ENCODE data around the gene CACNB4.

Gene CACNB4

DNA sequence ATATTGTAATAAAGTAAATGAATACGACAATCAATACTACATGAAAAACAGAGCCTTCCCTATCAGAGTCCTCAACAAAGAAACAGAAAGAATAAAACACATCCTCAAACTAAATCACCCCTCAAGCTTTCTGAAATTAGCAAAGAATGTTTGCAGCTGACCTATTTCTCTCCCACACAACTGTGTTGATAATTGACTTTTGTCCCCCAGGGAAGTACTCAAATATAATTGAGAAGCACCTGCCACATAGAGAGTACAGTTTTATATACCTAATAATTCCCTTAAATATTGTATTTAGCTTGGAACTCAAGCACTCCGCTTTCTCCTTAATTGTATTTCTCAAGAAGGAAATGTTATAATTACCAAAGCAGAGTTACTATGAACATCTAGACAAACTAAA is 12.6 kb downstream of the CACNB4 start:
- DNase-seq = no peak

DNA sequence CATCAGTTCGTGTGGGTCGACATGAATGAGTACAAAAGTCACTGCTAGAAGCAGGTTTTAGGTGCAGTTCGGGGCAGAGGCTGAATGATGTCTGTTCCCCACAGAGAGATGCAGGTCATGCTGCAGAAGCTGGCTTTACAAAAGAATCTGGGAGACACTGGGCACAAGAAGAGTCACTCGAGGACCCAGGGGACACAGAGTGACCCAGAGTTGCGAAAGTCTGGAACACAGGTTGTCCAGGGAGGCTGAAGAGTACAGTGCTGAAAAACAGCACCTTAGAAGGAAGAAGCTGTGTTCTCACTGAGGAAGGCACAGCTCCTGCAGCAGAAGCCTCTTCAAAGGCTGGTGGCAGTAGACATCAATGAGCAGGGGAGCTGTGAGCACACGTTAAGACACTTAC is 14.8 kb downstream of the CACNB4 start:
- no peak for DNase-seq

DNA sequence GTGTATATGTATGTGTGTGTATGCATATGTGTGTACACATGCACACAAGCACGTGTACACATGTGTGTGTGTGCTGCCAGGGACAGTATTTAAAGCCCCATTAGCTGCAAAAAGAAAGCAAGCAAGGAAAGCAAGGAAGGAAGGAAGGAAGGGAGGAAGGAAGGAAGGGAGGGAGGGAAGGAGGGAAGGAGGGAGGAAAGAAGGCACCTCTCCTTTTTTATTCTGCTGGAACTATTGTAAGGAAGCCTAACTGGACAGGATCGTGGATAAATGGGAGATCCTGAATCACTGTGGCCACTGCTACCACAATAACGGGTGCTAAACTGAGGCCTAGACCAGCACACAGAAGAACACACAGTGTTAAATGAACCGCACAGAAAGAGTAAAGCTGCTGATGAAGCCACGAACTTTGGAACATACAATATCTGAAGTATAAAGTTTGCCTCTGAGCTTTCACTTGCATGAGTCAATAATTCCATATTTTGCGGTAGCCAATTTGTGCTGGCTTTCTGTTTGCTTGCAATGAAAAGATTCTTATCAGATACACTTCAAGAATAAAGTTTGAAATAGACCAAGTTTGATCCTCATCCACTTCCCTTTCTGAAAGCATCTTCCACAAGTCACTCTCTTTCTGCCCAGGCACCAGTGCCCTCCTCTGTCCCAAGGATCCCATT is 15.5 kb downstream of the CACNB4 start:
- DNase-seq = no peak

DNA sequence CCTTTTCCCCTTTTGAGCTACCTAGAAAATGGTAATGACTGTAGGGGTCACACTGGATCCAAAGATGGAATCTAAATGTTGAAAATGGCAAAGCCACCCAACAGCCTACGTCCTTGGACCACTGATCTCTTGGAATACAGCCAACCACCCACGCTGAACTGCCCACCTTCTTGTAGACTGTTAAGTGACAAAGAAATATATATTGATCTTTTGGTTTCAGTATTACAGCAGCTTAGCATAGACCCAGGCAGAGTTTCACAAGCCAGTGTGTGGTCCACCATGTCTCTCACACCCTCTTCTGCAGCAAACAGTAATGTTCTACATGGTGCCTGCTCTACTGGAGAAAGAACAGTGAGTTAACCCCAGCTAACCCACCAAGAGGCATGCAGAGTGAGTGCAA is 20.2 kb downstream of the CACNB4 start:
- no peak for DNase-seq

DNA sequence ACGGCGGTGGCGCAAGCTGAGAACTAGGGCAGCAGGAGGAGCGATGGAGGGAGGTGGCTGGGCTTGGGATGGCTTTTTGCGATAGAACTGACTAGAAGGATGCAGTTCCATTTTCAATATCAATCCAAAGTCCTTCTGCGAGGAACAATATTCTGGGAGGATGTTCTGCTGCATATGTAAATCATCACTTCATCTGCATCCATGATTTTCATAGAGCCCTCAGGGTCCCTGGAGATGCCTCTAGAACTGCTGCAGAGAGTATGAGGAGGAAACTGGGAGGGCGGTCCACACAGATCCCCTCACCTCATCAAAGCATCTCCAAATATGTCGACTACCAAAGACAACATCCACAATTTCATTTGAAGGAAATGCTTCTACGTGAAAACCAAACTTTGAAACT is 20.8 kb downstream of the CACNB4 start:
- no peak for DNase-seq

DNA sequence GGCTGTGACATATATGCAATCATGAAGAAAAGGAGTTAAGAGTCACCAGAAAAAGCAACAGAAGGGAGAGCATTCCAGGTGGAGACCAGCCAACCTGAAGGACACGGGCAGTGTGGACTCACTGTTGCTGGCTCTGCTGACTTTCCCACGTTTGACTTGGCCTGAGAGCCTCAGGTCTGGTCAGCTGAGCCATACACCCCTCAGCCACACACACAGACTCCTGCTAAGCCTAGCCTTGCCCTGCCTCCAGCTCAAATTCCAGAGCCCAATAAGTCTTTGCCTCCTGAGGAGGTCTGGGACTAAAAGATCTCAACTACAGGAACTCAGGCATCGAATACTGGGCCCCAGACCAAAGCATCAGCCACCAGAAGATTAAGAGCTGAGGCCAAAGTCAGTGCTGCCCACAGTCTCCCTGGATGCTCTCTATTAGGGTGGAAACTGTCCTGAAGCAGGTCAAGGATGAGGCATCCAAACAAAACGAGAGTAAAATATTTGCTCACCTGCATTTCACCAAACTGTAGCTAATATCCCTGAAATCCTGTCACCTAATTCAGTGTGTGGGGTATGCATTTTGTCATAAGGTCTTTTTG is 23.3 kb downstream of the CACNB4 start:
- DNase-seq = no peak

DNA sequence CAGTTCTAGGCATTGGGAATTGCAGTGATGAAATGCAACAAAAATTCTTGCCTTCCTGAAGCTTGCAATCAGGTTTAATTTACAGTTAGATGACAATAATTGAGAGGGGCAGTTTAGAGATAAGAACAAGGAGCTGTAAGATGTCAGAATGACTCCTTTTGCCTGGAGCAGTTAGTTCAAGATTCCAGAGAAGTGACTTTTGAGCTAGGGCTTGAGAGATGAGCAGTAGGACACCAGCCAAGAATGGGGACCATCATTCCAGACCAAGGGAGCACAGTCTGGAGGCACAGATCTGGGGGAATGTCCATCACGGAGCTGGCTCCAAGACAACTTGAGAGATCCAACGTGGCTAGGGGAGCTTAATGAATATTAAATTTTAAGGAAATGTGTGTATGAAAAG is 26.8 kb downstream of the CACNB4 start:
- no peak for DNase-seq

DNA sequence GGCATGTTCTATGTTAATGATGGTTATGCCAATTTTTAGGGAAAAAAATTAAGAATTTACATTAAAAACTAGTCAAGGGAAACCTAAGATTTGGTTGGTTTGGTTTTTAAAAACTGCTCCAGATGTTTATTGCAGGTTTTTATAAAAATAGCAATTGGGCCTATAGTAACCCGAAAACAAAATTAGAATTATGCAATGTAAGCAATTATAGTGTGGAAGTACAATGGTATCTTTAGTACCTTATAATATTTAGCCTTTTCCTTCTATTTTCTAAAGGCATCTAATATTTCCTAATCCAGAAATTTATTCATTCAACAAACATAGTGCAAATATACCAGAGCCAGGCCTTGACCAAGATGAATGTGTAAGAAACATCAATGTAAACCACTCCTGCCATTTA is 27.3 kb downstream of the CACNB4 start:
- no peak for DNase-seq

DNA sequence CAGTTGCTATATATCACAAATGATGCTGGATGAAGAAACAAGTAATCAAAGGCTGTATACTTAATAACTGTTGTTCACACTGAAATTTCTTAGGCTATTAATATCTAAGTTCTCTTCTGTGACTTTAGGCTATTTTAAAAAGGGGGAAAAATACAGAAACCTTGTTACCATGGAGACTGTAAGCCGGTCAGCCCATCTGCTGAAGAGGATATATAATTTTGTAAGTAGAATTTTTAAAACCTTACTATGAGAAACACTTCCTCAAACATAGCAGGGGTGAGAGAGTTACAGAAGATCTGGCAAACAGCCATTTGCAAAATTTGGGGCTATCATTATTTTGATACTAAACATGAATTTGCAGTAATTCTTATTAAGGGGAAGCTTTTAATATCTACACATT is 27.8 kb downstream of the CACNB4 start:
- DNase-seq = no peak

DNA sequence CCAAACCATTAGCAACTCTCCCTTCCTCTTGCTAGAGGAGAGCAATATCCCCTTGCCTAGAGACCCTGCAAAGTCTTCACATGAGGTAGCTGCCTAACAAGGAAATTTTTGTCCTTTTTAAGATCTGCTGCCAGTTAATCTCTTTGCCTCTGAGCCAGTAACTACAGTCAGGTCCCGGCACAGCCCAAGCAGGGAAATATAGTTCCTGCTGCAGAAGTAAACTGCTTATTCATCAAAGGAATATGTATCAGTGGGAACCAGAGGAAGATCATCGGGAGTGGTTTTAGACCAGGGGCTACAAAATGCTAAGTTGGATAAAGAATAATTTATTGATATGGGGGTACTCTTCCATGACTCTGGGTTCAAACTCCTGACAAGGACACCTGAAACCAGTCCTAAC is 30.6 kb downstream of the CACNB4 start:
- DNase-seq = no peak

DNA sequence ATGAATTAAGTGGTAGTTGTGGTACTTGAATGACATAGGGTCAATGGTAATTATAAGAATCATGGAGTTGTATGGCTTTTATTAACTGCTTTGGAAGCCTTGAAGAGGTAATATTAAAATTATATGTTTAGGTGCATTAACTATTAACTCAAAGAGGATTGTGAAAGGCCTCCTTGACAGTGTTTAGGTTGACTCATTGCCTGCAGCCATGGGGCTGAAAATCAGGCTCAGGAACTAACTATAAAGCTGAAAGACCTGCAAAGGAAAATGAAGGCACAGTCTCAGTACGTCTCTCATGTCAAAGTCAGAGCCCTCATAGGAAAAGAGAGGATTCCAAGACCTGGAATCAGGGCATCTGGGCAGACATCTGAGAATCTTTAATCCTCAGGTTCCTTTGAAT is 31.0 kb downstream of the CACNB4 start:
- DNase-seq = no peak

DNA sequence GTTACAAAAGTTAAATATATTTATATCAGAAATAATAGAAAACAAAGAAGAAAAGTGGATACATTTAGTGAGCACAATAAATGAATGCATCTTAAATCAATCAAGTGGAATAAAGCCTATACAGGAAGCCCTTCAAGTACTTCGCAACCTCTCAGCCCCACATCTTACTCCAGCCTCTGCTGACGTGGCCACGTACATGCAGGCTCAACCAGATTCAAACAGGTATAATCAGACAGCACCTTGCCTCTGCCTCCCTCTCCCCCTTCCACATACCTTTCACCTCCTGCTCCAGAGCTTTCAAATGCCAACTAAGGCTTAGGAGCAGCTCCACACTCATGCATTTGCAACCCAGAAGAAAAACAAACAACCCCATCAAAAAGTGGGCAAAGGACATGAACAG is 32.9 kb downstream of the CACNB4 start:
- DNase-seq = no peak

DNA sequence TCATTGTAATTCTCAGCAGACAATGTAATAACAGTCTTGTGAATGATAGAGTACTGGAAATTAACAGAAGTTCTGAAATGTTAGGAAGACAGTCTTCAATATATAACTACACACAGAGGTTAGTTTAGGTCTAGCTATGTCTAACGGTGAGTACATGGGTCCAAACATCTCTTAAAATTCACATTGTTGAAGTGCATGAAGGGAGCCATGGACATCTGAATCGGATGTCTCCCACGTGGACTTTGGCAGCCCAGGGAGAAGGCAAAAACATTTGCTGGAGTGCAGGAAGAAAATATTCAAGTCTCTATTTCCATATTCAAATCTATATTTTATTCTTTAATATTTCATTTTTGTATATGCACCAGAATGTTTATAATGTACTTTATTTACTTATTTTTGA is 34.8 kb downstream of the CACNB4 start:
- DNase-seq = no peak

DNA sequence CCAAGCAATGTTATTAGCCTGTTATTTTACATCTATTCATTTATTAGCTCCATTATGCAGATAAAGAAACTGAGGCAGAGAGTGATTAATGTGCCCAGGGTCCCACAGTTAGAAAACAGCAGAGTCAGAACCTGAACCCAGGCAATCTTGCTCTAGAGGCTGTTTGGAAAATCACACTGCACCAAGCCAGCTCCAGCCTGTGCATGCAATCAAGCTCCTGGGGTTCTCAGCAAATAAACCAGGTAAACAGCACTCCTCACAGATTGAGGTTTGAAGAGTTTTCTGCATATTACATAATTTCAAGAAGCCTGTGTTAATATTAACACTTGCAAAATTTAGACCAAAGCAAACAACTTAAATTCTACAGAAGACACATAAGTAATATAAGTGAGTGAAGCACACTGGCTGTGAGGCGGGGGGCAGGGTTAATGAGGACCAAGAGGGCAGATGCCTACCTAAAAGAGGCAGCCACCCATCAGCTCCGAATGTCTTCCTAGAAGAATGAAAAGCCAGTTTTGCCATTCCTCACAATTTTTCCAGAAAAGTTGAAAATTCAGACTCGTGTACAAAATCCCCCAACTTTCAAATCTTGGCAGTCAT is 35.4 kb downstream of the CACNB4 start:
- DNase-seq = no peak

DNA sequence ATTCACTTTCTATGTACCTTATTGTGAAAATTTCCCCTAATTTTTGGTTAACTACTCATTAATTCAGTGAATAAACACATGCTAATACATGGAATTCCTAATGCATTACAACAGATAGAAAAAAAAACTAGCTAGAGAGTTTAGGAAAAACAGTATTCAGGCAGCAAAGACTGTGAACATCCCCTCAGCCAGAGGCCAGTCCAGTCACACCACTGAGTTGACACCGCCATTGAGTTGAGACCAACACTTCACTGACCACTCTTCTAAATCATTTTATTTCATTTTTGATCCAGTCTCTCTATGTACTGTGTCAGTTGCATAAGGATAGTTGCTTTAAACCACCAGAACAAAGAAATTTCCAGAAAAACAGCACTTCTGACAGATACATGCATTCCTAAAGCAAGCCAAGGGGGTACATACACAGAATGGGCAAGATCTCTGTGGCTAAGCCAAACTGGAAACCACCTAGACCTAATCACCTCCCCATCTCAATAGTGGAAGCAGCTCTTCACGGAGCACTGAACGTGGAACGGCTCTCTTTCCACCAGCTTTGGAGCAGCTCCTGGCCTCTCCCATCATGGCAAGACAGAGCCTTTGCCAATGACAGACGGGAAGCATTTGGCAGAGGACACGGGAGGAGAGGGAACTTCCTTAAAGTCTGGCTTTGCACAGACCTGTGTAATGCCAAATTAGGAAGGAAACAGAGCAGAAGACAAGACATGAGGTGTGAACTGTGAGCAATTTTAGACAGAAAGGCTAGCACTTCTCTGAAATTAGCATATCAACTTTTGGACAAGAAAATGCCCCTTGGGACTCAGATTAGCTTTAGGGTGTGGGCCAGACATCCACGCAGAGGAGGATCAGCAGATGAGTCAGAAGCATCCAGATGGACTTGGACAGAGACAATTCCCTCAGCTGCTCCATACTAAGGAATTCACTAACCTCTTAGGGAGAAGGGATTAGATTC is 36.4 kb downstream of the CACNB4 start:
- no peak for DNase-seq

DNA sequence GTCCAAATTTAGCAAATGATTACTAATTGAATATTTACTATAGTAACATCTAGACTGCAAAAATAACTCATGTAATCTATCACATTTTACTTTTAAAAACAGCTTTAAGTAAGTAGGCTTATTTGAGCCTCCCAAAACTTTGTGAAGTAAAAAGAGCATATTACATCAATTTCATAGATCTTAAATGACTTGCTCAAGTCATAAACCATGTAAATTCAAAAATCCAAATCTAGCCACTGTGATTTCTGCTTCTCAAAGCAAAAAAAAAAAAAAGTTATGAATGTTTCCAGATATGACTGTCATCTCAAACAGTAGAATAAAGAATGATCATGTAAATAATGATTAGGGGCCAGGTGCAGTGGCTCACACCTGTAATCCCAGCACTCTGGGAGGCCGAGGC is 37.5 kb downstream of the CACNB4 start:
- no peak for DNase-seq

DNA sequence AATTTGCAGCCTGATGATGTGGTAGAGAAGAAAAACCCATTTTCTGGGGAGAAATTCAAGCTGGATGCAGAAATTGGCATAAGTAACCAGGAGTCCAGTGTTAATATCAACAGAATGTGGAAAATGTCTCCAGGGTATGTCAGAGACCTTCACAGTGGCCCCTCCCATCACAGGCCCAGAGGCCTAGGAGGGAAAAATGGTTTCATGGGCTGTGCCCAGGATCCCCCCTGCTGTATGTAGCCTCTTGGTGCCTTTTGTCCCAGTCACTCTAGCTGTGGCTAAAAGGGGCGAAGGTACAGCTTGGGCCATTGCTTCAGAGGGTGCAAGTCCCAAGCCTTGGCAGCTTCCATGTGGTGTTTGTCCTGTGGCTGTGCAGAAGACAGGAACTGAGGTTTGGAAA is 40.2 kb downstream of the CACNB4 start:
- no peak for DNase-seq

DNA sequence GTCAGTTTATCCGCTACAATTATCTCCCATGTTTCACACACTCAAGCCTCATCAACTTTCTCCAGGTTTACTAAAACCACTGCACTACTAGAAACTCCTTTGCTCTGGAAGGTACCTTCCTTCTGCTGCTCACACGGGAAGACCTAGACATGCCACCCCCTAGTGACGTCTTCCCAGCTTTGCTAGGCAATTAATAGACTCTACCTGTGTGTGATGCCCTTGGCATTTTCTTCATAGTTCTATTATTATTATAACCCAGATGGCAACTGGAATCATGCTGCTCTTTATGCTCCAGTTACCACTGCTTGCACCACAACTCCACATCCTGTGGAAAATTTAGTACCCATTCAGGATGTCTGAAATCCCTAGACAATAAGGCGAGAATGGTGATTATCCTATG is 42.4 kb downstream of the CACNB4 start:
- DNase-seq = no peak

DNA sequence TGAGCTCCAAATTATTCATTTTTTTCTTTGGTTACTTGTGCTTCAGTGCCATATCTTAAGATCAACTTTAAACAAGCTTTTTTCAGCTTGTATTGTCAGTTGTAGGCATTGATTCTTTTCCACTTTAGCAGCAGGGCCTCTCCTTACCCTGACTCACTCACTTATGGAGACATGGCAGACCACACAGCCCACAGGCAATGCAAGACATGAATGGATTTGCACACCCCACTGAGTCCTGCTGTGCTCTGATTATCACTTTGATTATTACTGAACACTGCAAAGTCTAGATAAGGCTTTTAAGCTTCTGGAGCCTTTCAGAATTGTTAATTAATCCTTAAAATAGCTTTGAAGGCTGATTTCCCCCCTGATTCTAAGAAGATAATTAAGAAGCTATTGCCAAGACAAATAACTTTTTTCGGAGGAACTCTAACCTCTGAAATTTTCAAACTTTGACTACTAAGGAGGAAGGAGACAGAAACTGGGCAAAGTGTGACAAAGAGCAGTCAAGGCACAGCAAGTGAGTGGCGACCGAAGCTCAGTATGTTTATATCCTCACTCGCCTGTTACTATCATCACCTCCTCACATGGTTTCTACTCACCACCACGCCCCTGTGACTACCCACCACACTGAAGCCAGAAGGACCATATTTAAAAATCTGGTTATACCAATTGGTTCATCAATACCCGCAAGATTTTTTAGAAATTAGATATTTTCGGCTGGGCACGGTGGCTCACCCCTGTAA is 43.3 kb downstream of the CACNB4 start:
- DNase-seq = no peak

DNA sequence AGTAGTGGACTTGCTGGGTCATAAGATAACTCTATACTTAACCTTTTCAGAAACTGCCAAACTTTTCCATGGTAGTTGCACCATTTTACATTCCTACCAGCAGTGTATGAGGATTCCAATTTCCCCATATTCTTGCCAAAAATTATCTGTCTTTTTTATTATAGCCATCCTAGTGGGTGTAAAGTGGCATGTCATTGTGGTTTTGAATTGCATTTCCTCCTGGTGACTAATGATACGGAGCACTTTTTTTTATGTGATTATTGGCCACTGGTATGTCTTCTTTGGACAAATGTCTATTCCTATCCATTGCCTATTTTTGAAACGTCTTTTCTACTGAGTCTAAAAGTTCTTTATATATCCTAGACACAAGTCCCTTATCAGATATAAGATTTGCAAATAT is 44.3 kb downstream of the CACNB4 start:
- DNase-seq = no peak

DNA sequence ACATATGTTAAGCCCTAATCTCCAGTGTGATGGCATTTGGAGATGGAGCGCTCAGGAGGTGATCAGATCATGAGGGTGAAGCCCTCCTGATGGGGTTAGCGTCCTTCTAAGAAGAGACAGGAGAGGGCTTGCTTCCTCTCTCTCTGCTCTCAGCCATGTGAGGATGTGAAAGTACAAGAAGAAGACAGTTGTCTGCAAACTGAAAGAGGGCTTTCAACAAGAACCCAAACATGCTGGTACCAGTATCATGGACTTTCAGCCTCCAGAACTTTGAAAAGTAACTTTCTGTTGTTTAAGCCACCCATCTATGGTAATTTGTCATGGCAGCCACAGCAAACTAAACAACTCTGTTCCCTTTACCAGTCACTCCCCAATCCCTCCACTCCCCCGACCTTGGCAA is 47.4 kb downstream of the CACNB4 start:
- no peak for DNase-seq

DNA sequence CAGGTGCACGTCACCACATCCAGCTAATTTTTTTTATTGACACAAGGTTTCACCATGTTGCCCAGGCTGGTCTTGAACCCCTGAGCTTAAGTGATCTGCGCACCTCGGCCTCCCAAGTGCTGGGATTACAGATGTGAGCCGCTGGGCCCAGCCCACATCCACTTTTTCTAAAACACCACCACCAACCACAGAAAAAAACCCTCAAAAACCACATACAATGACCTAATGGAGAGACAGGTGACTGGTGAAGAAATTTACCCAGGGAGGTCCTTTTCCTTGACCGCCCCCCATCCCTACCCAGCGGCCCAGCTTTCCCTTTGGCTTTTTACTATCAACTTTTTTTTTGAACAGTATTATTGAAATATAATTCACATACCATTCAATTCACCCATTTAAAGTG is 47.9 kb downstream of the CACNB4 start:
- DNase-seq = no peak

DNA sequence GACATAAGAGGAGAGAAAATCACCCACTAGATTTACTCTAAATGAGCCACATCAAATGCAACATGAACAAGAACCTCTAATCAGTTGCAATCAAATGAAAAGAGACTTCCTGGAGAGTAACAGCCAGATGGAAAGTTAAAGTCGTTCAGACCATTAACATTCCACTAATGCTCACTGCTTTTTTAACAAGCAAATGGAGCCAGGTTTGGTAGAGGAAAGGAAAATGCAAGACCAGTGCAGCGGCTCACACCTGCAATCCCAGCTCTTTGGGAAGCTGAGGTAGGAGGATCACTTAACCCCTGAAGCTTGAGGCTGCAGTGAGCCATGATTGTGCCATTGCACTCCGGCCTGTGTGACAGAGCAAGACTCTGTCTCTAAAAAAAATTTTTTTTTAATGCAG is 48.5 kb downstream of the CACNB4 start:
- DNase-seq = no peak
